Measurements from ENCODE around the gene PTPRU. TPM values are rescaled to one million over a fixed set of nuclear protein-coding genes. Genes with fewer than 3 reads are reported as not detected.

The PTPRU gene
- total RNA-seq, 1 donor from 2014 or later = 53.2 TPM

DNA sequence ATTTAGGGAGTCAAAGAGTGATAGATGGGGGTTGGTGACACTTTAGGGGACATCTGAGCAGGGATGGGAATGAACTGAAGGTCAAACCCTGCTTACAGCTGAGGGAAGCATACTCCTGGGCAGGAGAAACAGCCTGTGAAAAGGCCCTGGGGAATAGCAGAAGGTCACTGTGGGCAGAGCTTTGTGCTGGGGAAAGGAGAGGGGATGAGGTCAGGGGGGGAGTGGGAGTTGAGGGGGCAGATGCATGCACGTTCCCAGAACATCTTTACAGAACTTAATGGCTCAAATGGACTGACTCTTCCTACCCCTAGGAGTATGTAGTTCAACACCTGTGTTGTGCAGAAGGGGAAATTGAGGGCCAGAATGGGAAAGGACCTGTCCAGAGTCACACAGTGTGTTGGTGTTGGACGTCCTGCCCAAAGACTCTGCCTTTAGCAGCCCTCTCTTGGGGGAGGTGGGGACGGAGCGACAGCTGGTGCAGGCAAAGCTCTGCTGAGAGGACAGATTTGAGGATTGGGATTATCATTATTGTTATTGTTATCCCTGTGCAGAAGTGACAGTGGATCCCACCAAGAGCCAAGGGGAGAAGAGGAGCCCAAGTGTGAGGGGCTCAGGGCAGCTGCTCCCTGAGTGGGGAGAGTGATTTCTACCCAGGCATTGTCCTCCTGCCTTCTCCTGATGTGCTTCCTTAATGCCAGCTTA, 116.5 kb downstream of the PTPRU start:
- Histone ChIP-seq H3K36me3 (ENCODE audit: control insufficient read depth, insufficient read depth, low read length) (no peaks in the 10 kb centered on the region), H3K27me3 (ENCODE audit: control insufficient read depth, insufficient read depth, low read length) (peaks cover 2% of the 10 kb centered on the region), H3K4me3 (ENCODE audit: low read depth, low read length) (no peak overlapping the region)
- FAIRE-seq = peak; percentile 55
- no peak for TF ChIP-seq CTCF (IDR thresholded peaks at IDR 0.05; ENCODE audit: insufficient read depth, low read length, severe bottlenecking)
- DNase-seq (ENCODE audit: low read depth) = no peak

GRCh38 chr1:29354511-29355098, 118.3 kb downstream of the PTPRU start:
- DNase-seq (ENCODE audit: low read depth) = peak; percentile 70
- Histone ChIP-seq H3K4me3 (ENCODE audit: low read depth, low read length) (no peak overlapping the region), H3K36me3 (ENCODE audit: control insufficient read depth, insufficient read depth, low read length) (no peaks in the 10 kb centered on the region), H3K27me3 (ENCODE audit: control insufficient read depth, insufficient read depth, low read length) (peaks cover 2% of the 10 kb centered on the region)
- no peak for FAIRE-seq
- TF ChIP-seq CTCF (IDR thresholded peaks at IDR 0.05; ENCODE audit: insufficient read depth, low read length, severe bottlenecking) = no peak

DNA sequence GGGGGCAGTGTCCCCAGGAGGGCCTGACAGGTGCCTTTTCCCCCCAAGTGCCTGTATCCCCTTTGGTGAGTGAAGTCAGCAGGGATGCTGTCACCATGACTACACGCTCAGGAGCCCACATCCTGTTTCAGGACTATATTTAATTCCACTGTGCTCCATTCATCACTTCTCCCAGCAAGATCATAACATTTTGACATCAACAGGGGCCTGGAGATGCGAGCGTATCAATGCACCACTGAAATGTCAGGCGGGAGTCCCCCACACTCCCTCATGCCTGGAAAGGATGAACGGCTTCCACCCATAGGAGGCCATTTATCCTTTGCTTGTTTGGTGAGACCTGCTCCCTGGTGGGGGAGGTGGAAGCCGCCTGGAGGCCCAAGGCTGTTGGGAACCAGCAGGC, 119.1 kb downstream of the PTPRU start:
- no peak for DNase-seq (ENCODE audit: low read depth)
- no peaks in the 10 kb centered on the region for H3K36me3 ChIP-seq (ENCODE audit: control insufficient read depth, insufficient read depth, low read length)
- H3K27me3 ChIP-seq (ENCODE audit: control insufficient read depth, insufficient read depth, low read length) = peaks cover 2% of the 10 kb centered on the region
- no peak for TF ChIP-seq CTCF (IDR thresholded peaks at IDR 0.05; ENCODE audit: insufficient read depth, low read length, severe bottlenecking)
- FAIRE-seq = no peak
- H3K4me3 ChIP-seq (ENCODE audit: low read depth, low read length) = no peak overlapping the region

DNA sequence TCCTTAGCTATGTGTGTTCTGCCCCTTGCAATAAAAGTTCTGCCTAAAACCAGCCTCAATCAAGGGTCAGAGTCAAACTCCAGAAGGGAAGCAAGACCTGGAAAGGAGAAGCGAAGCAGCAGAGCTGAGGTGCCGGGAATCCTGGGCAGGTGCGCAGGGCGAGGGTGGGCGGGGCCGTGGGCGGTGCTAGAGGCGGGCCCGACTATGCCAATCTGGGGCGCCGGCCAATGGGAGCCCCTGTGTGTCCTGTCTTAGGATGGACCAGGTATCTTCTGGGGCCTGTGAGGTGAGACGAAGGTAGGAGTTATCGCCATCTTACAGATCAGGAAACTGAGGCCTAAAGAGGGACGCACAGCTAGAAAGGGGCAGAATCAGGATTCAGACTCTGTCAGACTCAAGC, 120.3 kb downstream of the PTPRU start:
- no peak for TF ChIP-seq CTCF (IDR thresholded peaks at IDR 0.05; ENCODE audit: insufficient read depth, low read length, severe bottlenecking)
- H3K36me3 ChIP-seq (ENCODE audit: control insufficient read depth, insufficient read depth, low read length) = no peaks in the 10 kb centered on the region
- H3K4me3 ChIP-seq (ENCODE audit: low read depth, low read length) = no peak overlapping the region
- peaks cover 2% of the 10 kb centered on the region for H3K27me3 ChIP-seq (ENCODE audit: control insufficient read depth, insufficient read depth, low read length)
- FAIRE-seq (no peak), DNase-seq (ENCODE audit: low read depth) (no peak)

GRCh38 chr1:29357452-29357851, 121.1 kb downstream of the PTPRU start:
- no peak for TF ChIP-seq CTCF (IDR thresholded peaks at IDR 0.05; ENCODE audit: insufficient read depth, low read length, severe bottlenecking)
- FAIRE-seq = no peak

More at GRCh38 chr1:29357452-29357851, 121.1 kb downstream of the PTPRU start:
- Histone ChIP-seq H3K4me3 (ENCODE audit: low read depth, low read length) (no peak overlapping the region), H3K27me3 (ENCODE audit: control insufficient read depth, insufficient read depth, low read length) (no peaks in the 10 kb centered on the region), H3K36me3 (ENCODE audit: control insufficient read depth, insufficient read depth, low read length) (no peaks in the 10 kb centered on the region)
- DNase-seq (ENCODE audit: low read depth) = no peak
